ENCODE measurements around the gene MXI1.

DNA sequence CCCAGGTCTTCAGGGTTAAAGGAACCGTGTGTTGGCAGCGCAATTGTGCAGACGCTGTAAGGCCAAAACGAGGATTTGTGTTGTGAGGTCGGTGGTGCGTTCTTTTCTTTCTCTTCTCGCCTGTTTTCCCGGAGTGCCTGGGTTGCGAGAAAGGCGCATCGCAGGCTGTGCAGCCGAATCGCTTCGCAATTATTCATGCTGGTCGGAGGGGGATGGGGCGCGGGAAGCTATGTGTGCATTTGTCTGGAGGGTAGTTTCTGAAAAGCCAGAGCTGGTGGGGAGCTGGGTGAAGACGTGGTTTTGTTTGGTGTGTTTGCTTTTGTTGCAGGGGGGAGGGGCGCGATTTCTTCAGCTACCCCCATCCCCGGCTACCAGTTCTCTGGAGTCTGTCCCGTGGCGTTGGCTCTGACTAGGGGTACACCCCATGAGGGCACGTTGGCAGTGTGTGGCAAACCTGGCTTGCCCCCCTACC is 2.1 kb downstream of the MXI1 start:
- TF ChIP-seq EZH2 (IDR thresholded peaks at IDR 0.05; ENCODE audit: borderline replicate concordance, insufficient read depth, low read depth, low read length, poor library complexity, severe bottlenecking) (no peak), CTCF (IDR thresholded peaks at IDR 0.05) (no peak)
